HEK293 (cell line): ENCODE data around the gene POU4F1.

Experiments
- CTCF ChIA-PET: fragments of 350-600 bp; formaldehyde crosslinking; extraction: SDS; loops from one replicate; lab custom pipeline; 2021; ENCODE audit warnings: antibody characterized with exemption; lab: Yijun Ruan, JAX
- POLR2A ChIA-PET: fragments of 300-600 bp; formaldehyde crosslinking; extraction: SDS; loops from one replicate; lab custom pipeline; 2020; ENCODE audit warnings: antibody characterized with exemption, inconsistent platforms; lab: Yijun Ruan, JAX
- H3K27ac ChIP-seq: fragments of 200-500 bp; sonication (Bioruptor generic); 2 replicates; pipeline ENCODE4 v1.5.1; 2014; ENCODE audit warnings: low read depth, low read length, control low read depth, inconsistent platforms; ENCODE audit errors: extremely low read depth
- H3K36me3 ChIP-seq, 2 experiments: fragments of 200-500 bp in 1 of 2; sonication (Bioruptor generic) in 1 of 2; 1 replicate in 1 of 2; 2 replicates in 1 of 2; pipeline ENCODE4 v1.5.1; 2014 to 2017; ENCODE audit warnings: inconsistent platforms in 2 of 2, low read length in 2 of 2; ENCODE audit not compliant: control insufficient read depth in 2 of 2, insufficient read depth in 1 of 2
- H3K4me1 ChIP-seq: fragments of 200-500 bp; sonication (Bioruptor generic); 2 replicates; pipeline ENCODE4 v1.5.1; 2014; ENCODE audit warnings: mild to moderate bottlenecking, low read length, inconsistent platforms; ENCODE audit not compliant: control insufficient read depth, insufficient read depth
- H3K4me3 ChIP-seq: 2 replicates; pipeline ENCODE4 v1.5.1; 2011; ENCODE audit warnings: low read depth, mild to moderate bottlenecking, control low read depth, low read length, moderate library complexity
- H3K9me3 ChIP-seq: fragments of 200-500 bp; sonication (Bioruptor generic); 2 replicates; pipeline ENCODE4 v1.5.1; 2014; ENCODE audit warnings: low read depth, low read length, inconsistent platforms; ENCODE audit not compliant: control insufficient read depth, insufficient read depth
- FEZF1 ChIP-seq: fragments of 450-650 bp; formaldehyde crosslinking; IDR thresholded peaks from 2 replicates; pipeline ENCODE4 v1.5.1; 2016; ENCODE audit warnings: missing biosample characterization, missing genetic modification characterization
- INSM2 ChIP-seq: fragments of 450-650 bp; formaldehyde crosslinking; IDR thresholded peaks from 2 replicates; pipeline ENCODE4 v1.5.1; 2016; ENCODE audit warnings: missing biosample characterization, missing genetic modification characterization
- MYNN ChIP-seq: fragments of 450-650 bp; formaldehyde crosslinking; IDR thresholded peaks from 2 replicates; pipeline ENCODE4 v1.5.1; 2016; ENCODE audit warnings: missing biosample characterization, missing genetic modification characterization, borderline replicate concordance
- MZF1 ChIP-seq: fragments of 450-650 bp; formaldehyde crosslinking; IDR thresholded peaks from 2 replicates; pipeline ENCODE4 v1.5.1; 2017; ENCODE audit warnings: missing biosample characterization, missing genetic modification characterization, borderline replicate concordance
- OVOL3 ChIP-seq: fragments of 450-650 bp; formaldehyde crosslinking; IDR thresholded peaks from 2 replicates; pipeline ENCODE4 v1.5.1; 2016; ENCODE audit warnings: missing biosample characterization, missing genetic modification characterization
- PRDM2 ChIP-seq: fragments of 450-650 bp; formaldehyde crosslinking; IDR thresholded peaks from 2 replicates; pipeline ENCODE4 v1.5.1; 2016; ENCODE audit warnings: missing biosample characterization, missing genetic modification characterization, borderline replicate concordance
- REPIN1 ChIP-seq: fragments of 450-650 bp; formaldehyde crosslinking; IDR thresholded peaks from 2 replicates; pipeline ENCODE4 v1.5.1; 2017; ENCODE audit warnings: missing biosample characterization, missing genetic modification characterization, low read depth
- SP2 ChIP-seq: fragments of 450-650 bp; formaldehyde crosslinking; IDR thresholded peaks from 2 replicates; pipeline ENCODE4 v1.5.1; 2016; ENCODE audit warnings: missing biosample characterization, missing genetic modification characterization
- SP3 ChIP-seq: fragments of 450-650 bp; formaldehyde crosslinking; IDR thresholded peaks from 2 replicates; pipeline ENCODE4 v1.5.1; 2016; ENCODE audit warnings: missing biosample characterization, missing genetic modification characterization
- SP7 ChIP-seq: fragments of 450-650 bp; formaldehyde crosslinking; IDR thresholded peaks from 2 replicates; pipeline ENCODE4 v1.5.1; 2016; ENCODE audit warnings: missing biosample characterization, missing genetic modification characterization
- ZBTB20 ChIP-seq: fragments of 450-650 bp; formaldehyde crosslinking; IDR thresholded peaks from 2 replicates; pipeline ENCODE4 v1.5.1; 2016; ENCODE audit warnings: missing biosample characterization, missing genetic modification characterization
- ZNF114 ChIP-seq: fragments of 450-650 bp; formaldehyde crosslinking; IDR thresholded peaks from 2 replicates; pipeline ENCODE4 v1.5.0; 2017; ENCODE audit warnings: missing biosample characterization, missing genetic modification characterization
- ZNF16 ChIP-seq: fragments of 450-650 bp; formaldehyde crosslinking; IDR thresholded peaks from 2 replicates; pipeline ENCODE4 v1.5.1; 2016; ENCODE audit warnings: low read depth, missing biosample characterization, missing genetic modification characterization
- ZNF214 ChIP-seq: fragments of 450-650 bp; formaldehyde crosslinking; IDR thresholded peaks from 2 replicates; pipeline ENCODE4 v1.5.1; 2017; ENCODE audit warnings: missing biosample characterization, mild to moderate bottlenecking, missing genetic modification characterization, borderline replicate concordance
- ZNF274 ChIP-seq, 2 experiments: fragments of 200-500 bp in 1 of 2; fragments of 450-650 bp in 1 of 2; sonication (Bioruptor generic) in 1 of 2; formaldehyde crosslinking in 1 of 2; IDR thresholded peaks; 2 replicates each; pipeline versions ENCODE4 v1.5.1 to v1.6.1; 2014 to 2016; ENCODE audit warnings: borderline replicate concordance in 1 of 2, inconsistent platforms in 1 of 2, low read length in 1 of 2, missing biosample characterization in 1 of 2, missing genetic modification characterization in 1 of 2
- ZNF302 ChIP-seq: fragments of 450-650 bp; formaldehyde crosslinking; IDR thresholded peaks from 2 replicates; pipeline ENCODE4 v1.5.1; 2016; ENCODE audit warnings: missing biosample characterization, missing genetic modification characterization, low read depth
- ZNF311 ChIP-seq: fragments of 450-650 bp; formaldehyde crosslinking; IDR thresholded peaks from 2 replicates; pipeline ENCODE4 v1.5.1; 2017; ENCODE audit warnings: missing biosample characterization, missing genetic modification characterization, borderline replicate concordance
- ZNF350 ChIP-seq: fragments of 450-650 bp; formaldehyde crosslinking; IDR thresholded peaks from 2 replicates; pipeline ENCODE4 v1.5.0; 2017; ENCODE audit warnings: missing biosample characterization, mild to moderate bottlenecking, missing genetic modification characterization
- ZNF362 ChIP-seq: fragments of 450-650 bp; formaldehyde crosslinking; IDR thresholded peaks from 2 replicates; pipeline ENCODE4 v1.5.1; 2016; ENCODE audit warnings: missing biosample characterization, missing genetic modification characterization
- ZNF423 ChIP-seq: fragments of 450-650 bp; formaldehyde crosslinking; IDR thresholded peaks from 2 replicates; pipeline ENCODE4 v1.5.1; 2016; ENCODE audit warnings: missing biosample characterization, missing genetic modification characterization
- ZNF510 ChIP-seq: fragments of 450-650 bp; formaldehyde crosslinking; IDR thresholded peaks from 2 replicates; pipeline ENCODE4 v1.5.1; 2018; ENCODE audit warnings: mild to moderate bottlenecking, missing genetic modification characterization, missing biosample characterization; ENCODE audit not compliant: insufficient replicate concordance
- ZNF529 ChIP-seq: fragments of 450-650 bp; formaldehyde crosslinking; IDR thresholded peaks from 2 replicates; pipeline ENCODE4 v1.5.1; 2017; ENCODE audit warnings: missing genetic modification characterization, missing biosample characterization; ENCODE audit not compliant: insufficient replicate concordance
- ZNF571 ChIP-seq: fragments of 450-650 bp; formaldehyde crosslinking; IDR thresholded peaks from 2 replicates; pipeline ENCODE4 v1.5.0; 2017; ENCODE audit warnings: missing biosample characterization, missing genetic modification characterization

Gene POU4F1

GRCh38 chr13:78598116-78598781 lies 5.1 kb downstream of the POU4F1 start:
- H3K9me3 ChIP-seq, result no peaks in the 10 kb centered on the region
- CTCF ChIA-PET, result no interaction called here
- H3K4me3 ChIP-seq, result no peak overlapping the region
- H3K27ac ChIP-seq, result no peak overlapping the region
- no peaks in the 10 kb centered on the region for H3K4me1 ChIP-seq
- POLR2A ChIA-PET, result no interaction called here
- peaks cover 0 to 25% of the 10 kb centered on the region in 2 experiments; a peak in 1 of 3 replicates for H3K36me3 ChIP-seq
- TF ChIP-seq ZNF362 (no peak), ZNF423 (no peak), ZBTB20 (tag by site-specific recombination) (no peak), ZNF529 (no peak), MYNN (tag by site-specific recombination) (no peak), INSM2 (tag by site-specific recombination) (no peak), ZNF114 (tag by site-specific recombination) (no peak), ZNF311 (tag by site-specific recombination) (no peak), ZNF510 (tag by site-specific recombination) (no peak), ZNF350 (tag by site-specific recombination) (no peak), ZNF214 (tag by site-specific recombination) (no peak), SP3 (no peak), OVOL3 (no peak), PRDM2 (tag by site-specific recombination) (no peak), MZF1 (tag by site-specific recombination) (no peak), FEZF1 (tag by site-specific recombination) (no peak)

- Histone ChIP-seq H3K4me3 (no peak overlapping the region), H3K4me1 (no peaks in the 10 kb centered on the region), H3K36me3 (peaks cover 0 to 25% of the 10 kb centered on the region in 2 experiments; a peak in 1 of 3 replicates), H3K27ac (no peak overlapping the region), H3K9me3 (no peaks in the 10 kb centered on the region)
- TF ChIP-seq ZNF571 (tag by site-specific recombination), result no peak
- no peak for TF ChIP-seq SP2
- TF ChIP-seq SP7 (tag by site-specific recombination), result no peak
- TF ChIP-seq ZNF16 (tag by site-specific recombination), result no peak
- TF ChIP-seq ZNF302, result no peak
- TF ChIP-seq REPIN1 (tag by site-specific recombination), result no peak
- no peak for TF ChIP-seq ZNF274 (IDR thresholded peaks at IDR 0.05; ENCODE audit: low read length)
- TF ChIP-seq ZNF274 (tag by site-specific recombination; IDR thresholded peaks at IDR 0.05; ENCODE audit: borderline replicate concordance), result no peak
- POLR2A ChIA-PET, result no interaction called here
- CTCF ChIA-PET, result no interaction called here
These were observed 5.8 kb downstream of the POU4F1 start for GRCh38 chr13:78597602-78597932.
